Neural progenitor cell (in vitro differentiated cells): ENCODE results near the gene ATG16L2.

Experiments
- EZH2phosphoT487 ChIP-seq: fragments of 200-600 bp; sonication (generic); IDR thresholded peaks from 2 replicates; pipeline ENCODE4 v1.6.1; 2017; ENCODE audit warnings: antibody characterized with exemption
- TF ChIP-seq, protein P1 (sequence below): fragments of 200-600 bp; sonication (generic); IDR thresholded peaks from 2 replicates; pipeline ENCODE4 v1.5.1; 2017; ENCODE audit warnings: antibody characterized with exemption, mild to moderate bottlenecking

DNA sequence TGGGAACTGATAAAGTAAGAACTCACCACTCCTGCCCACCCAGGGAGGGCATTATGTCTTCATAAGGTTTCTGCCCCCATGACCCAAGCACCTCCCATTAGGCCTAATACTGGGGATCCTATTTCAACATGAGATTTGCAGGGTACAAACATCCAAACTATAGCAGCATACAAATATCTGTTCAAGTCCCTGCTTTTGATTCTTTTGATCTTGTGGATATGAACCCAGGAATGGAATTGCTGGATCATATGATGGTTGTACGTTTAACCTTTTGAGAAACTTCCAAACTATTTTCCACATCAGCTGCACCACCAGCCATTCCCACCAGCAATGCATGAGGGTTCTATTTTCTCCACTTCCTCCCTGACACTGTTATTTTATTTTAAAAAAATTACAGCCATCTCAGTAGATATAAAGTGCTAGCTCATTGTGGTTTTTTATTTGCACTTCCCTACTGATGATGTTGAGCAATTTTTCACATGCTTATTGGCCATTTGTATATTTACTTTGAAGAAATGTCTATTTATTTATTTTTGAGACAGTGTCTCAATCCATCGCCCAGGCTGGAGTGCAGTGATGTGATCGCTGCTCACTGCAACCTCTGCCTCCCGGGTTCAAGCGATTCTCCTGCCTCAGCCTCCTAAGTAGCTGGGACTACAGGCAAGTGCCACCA, 7.1 kb upstream of the ATG16L2 start:
- TF ChIP-seq, protein P1, sequence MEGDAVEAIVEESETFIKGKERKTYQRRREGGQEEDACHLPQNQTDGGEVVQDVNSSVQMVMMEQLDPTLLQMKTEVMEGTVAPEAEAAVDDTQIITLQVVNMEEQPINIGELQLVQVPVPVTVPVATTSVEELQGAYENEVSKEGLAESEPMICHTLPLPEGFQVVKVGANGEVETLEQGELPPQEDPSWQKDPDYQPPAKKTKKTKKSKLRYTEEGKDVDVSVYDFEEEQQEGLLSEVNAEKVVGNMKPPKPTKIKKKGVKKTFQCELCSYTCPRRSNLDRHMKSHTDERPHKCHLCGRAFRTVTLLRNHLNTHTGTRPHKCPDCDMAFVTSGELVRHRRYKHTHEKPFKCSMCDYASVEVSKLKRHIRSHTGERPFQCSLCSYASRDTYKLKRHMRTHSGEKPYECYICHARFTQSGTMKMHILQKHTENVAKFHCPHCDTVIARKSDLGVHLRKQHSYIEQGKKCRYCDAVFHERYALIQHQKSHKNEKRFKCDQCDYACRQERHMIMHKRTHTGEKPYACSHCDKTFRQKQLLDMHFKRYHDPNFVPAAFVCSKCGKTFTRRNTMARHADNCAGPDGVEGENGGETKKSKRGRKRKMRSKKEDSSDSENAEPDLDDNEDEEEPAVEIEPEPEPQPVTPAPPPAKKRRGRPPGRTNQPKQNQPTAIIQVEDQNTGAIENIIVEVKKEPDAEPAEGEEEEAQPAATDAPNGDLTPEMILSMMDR = no peak
- no peak for TF ChIP-seq EZH2phosphoT487
